ENCODE results near the gene ADAM12. TPM values are rescaled to one million over a fixed set of nuclear protein-coding genes. Genes with fewer than 3 reads are reported as not detected.

The ADAM12 gene
- total RNA-seq, 2 experiments from 2014 or later, result 1.3 TPM

DNA sequence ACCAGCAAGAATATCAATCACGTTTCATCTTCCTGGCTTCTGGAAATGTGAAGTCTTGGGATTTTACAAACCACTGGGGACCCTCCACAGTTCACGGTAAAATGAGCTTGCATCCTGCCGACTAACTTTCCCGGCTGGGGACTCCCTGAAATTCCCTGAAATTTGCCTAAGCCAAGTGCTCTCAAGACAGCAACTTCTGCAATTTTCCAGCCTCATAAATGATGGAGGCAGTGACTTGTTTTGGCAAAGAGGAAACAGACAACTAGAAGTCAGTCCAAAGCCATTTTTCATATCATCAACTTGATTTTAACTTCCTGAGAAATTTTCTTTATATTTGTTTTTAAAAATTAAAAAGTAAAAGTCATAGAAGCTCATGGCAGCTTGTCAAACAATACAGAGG lies 279.6 kb downstream of the ADAM12 start:
- H3K9me3 Mint-ChIP-seq, result no peaks in the 10 kb centered on the region
- ChIA-PET POLR2A (no interaction called here), CTCF (no interaction called here)
- no peaks in the 10 kb centered on the region for H3K36me3 Mint-ChIP-seq (ENCODE audit: low read depth)
- intact Hi-C loops (cut with micrococcal nuclease), result no loop called here
- peaks cover 2% of the 10 kb centered on the region for H3K27me3 Mint-ChIP-seq
- H3K4me3 Mint-ChIP-seq, result no peak overlapping the region
- no peak for DNase-seq
- no peak for ATAC-seq
- H3K27ac Mint-ChIP-seq, result no peak overlapping the region
- H3K4me1 Mint-ChIP-seq (ENCODE audit: low read depth), result no peaks in the 10 kb centered on the region
- TF ChIP-seq, protein P1, sequence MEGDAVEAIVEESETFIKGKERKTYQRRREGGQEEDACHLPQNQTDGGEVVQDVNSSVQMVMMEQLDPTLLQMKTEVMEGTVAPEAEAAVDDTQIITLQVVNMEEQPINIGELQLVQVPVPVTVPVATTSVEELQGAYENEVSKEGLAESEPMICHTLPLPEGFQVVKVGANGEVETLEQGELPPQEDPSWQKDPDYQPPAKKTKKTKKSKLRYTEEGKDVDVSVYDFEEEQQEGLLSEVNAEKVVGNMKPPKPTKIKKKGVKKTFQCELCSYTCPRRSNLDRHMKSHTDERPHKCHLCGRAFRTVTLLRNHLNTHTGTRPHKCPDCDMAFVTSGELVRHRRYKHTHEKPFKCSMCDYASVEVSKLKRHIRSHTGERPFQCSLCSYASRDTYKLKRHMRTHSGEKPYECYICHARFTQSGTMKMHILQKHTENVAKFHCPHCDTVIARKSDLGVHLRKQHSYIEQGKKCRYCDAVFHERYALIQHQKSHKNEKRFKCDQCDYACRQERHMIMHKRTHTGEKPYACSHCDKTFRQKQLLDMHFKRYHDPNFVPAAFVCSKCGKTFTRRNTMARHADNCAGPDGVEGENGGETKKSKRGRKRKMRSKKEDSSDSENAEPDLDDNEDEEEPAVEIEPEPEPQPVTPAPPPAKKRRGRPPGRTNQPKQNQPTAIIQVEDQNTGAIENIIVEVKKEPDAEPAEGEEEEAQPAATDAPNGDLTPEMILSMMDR (IDR thresholded peaks at IDR 0.05), result no peak

DNA sequence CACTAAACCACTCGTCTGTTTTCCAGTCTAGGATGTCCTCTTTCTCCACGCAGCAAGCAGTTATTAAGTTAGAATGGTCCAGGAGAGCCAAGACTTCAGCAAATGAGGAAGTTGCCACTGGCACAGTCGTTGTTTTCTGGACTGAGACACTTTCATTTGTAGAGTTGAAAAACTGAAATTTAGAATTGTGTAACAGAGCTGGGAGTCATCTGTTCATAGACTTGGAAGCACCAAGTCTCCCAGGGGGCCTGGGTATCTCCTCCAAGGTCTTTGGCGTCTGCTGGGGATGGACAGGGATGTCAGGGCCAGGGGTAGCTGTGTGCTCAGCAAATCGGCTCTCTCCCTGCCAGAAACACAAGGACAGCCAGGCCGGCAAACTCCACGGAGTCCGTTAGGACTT lies 283.5 kb downstream of the ADAM12 start:
- Mint-ChIP-seq H3K36me3 (ENCODE audit: low read depth) (no peaks in the 10 kb centered on the region), H3K27ac (no peak overlapping the region), H3K4me3 (no peak overlapping the region), H3K9me3 (no peaks in the 10 kb centered on the region), H3K4me1 (ENCODE audit: low read depth) (no peaks in the 10 kb centered on the region), H3K27me3 (no peaks in the 10 kb centered on the region)
- intact Hi-C loops (cut with micrococcal nuclease), result no loop called here
- ATAC-seq (no peak), DNase-seq (no peak)
- TF ChIP-seq, protein P1 (IDR thresholded peaks at IDR 0.05), result no peak
- ChIA-PET CTCF (no interaction called here), POLR2A (no interaction called here)

DNA sequence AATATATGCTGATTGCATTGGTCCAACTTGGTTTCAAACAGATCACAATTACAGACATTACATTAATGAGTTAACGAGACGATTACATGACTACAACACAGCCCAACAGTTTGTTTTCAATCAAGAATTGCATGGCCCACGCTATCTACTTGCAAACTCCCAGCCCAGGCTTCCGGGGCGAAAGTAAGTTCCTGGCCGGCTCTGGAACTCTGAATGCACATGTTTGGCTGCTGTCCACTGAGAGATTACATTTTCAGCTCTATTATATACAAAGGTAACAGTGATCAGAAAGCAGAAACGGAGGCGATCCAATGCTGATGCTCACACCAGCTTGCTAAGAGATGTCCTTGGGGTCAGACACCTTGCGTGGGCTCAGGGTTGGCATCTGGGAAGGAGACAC lies 285.6 kb downstream of the ADAM12 start:
- Mint-ChIP-seq H3K36me3 (ENCODE audit: low read depth) (no peaks in the 10 kb centered on the region), H3K9me3 (no peaks in the 10 kb centered on the region), H3K27ac (no peak overlapping the region), H3K4me3 (no peak overlapping the region), H3K4me1 (ENCODE audit: low read depth) (no peaks in the 10 kb centered on the region), H3K27me3 (no peaks in the 10 kb centered on the region)
- TF ChIP-seq, protein P1 (IDR thresholded peaks at IDR 0.05), result no peak
- ATAC-seq (no peak), DNase-seq (no peak)
- intact Hi-C loops (cut with micrococcal nuclease), result no loop called here
- CTCF ChIA-PET, result no interaction called here
- POLR2A ChIA-PET, result no interaction called here

DNA sequence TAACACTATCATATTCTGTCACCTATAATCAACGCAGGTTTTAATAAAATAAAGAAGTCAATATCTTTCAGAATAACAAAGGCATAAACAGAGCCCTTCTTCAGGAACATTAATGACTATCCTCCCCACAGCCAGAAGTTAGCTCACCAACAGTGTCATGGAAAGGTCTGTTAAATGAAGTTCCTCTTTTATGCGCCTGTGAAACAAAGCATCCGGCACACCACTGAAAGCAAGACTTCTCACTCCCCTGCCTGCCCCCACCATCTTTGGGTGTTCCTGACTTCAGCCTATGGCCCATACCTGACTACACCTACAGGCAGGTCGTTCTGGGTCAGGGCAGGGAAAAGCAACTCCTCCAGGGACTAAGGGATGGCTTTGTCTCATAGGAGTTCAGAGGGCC lies 286.5 kb downstream of the ADAM12 start:
- Mint-ChIP-seq H3K4me1 (ENCODE audit: low read depth) (no peaks in the 10 kb centered on the region), H3K9me3 (no peaks in the 10 kb centered on the region), H3K36me3 (ENCODE audit: low read depth) (no peaks in the 10 kb centered on the region), H3K4me3 (no peak overlapping the region), H3K27ac (no peak overlapping the region), H3K27me3 (no peaks in the 10 kb centered on the region)
- ATAC-seq (no peak), DNase-seq (no peak)
- TF ChIP-seq, protein P1 (IDR thresholded peaks at IDR 0.05), result no peak
- intact Hi-C loops (cut with micrococcal nuclease), result no loop called here
- ChIA-PET CTCF (no interaction called here), POLR2A (no interaction called here)

DNA sequence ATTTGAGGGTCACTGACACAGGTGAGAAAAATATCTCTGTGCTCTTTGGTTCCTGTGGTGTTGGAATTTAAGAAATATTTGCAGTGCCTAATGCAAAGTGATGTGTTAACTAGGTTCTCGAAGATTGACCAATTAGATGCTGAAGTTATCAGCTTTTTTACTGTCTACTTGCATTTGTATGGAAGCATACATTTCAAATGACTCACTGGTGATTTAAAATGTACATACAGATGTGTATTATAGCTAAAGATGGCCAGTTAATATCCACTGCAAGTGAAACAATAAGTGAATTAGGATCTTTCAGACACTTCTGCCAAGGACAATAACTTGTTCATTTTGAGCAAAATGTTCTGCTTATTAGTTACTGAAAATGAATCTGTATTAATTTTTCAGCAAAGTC lies 287.0 kb downstream of the ADAM12 start:
- no peak overlapping the region for H3K27ac Mint-ChIP-seq

More for the DNA sequence above, 287.0 kb downstream of the ADAM12 start:
- Mint-ChIP-seq H3K4me1 (ENCODE audit: low read depth) (no peaks in the 10 kb centered on the region), H3K36me3 (ENCODE audit: low read depth) (no peaks in the 10 kb centered on the region), H3K27me3 (no peaks in the 10 kb centered on the region), H3K4me3 (no peak overlapping the region), H3K9me3 (no peaks in the 10 kb centered on the region)
- TF ChIP-seq, protein P1 (IDR thresholded peaks at IDR 0.05), result no peak
- ATAC-seq, result no peak
- intact Hi-C loops (cut with micrococcal nuclease), result no loop called here
- ChIA-PET POLR2A (no interaction called here), CTCF (no interaction called here)
- no peak for DNase-seq

Data from activated CD8-positive, alpha-beta T cell treated with anti-CD3 and anti-CD28 coated beads for 36 hours (primary cell).